Ascending aorta (tissue), 2 donors: ENCODE results near the gene ASTN1. TPM values are rescaled to one million over a fixed set of nuclear protein-coding genes. Genes with fewer than 3 reads are reported as not detected.

ENCODE experiments used
- DNase-seq, 2 donors: peaks; one replicate each; pipeline ENCODE4 v3.0.0-alpha.2; 2019; ENCODE audit warnings: low spot score in 2 of 2
- H3K27ac ChIP-seq, 2 donors: fragments of 200-600 bp; sonication (generic); one replicate each; pipeline ENCODE4 v1.5.1; 2016 to 2017; ENCODE audit warnings: mild to moderate bottlenecking in 1 of 2
- H3K27me3 ChIP-seq: fragments of 200-600 bp; sonication (generic); one replicate; pipeline ENCODE4 v1.5.1; 2017
- H3K36me3 ChIP-seq, 2 donors: fragments of 200-600 bp; sonication (generic); one replicate each; pipeline ENCODE4 v1.5.1; 2016
- H3K4me1 ChIP-seq, 2 donors: fragments of 200-600 bp; sonication (generic); one replicate each; pipeline ENCODE4 v1.5.1; 2016 to 2017; ENCODE audit warnings: mild to moderate bottlenecking in 1 of 2
- H3K4me3 ChIP-seq, 2 donors: fragments of 200-600 bp; sonication (generic); one replicate each; pipeline ENCODE4 v1.5.1; 2016 to 2017; ENCODE audit warnings: mild to moderate bottlenecking in 1 of 2
- H3K9me3 ChIP-seq, 2 donors: fragments of 200-600 bp; sonication (generic); one replicate each; pipeline ENCODE4 v1.5.1; 2016
- CTCF ChIP-seq, 3 experiments: fragments of 200-600 bp in 2 of 3; fragments of 450-650 bp in 1 of 3; sonication (generic) in 2 of 3; IDR thresholded peaks; one replicate each; pipeline ENCODE4 v1.5.1; 2016 to 2019; ENCODE audit warnings: antibody characterized with exemption in 3 of 3, mild to moderate bottlenecking in 1 of 3, moderate library complexity in 1 of 3
- intact Hi-C: fragments of 100-400 bp; cut with DNase I; formaldehyde crosslinking; loops from one replicate; pipeline ENCODE4 v1.15.1; 2023
- total RNA-seq: library from RNA; depleted of rRNA; stranded (reverse); fragments of >200 nt; gene quantifications from one replicate; pipeline ENCODE4 v1.1.0, GENCODE V29; 2016

ASTN1 gene
- 0.32 TPM for total RNA-seq

- H3K9me3 ChIP-seq = no peaks in the 10 kb centered on the region
- no peak for DNase-seq
- H3K27me3 ChIP-seq = peaks cover 11% of the 10 kb centered on the region
- H3K4me1 ChIP-seq = no peaks in the 10 kb centered on the region
- peak within 1 kb of the TSS; percentile 54 to 56 for H3K4me3 ChIP-seq
- TF ChIP-seq CTCF (IDR thresholded peaks at IDR 0.05) = no peak
- no peaks in the 10 kb centered on the region for H3K36me3 ChIP-seq
- no peak within 1 kb of the TSS for H3K27ac ChIP-seq
- intact Hi-C loops = no loop called here
Observed at GRCh38 chr1:177164380-177165068, at the start of gene ASTN1. Gene ASTN1, minus strand, starts transcription at chr1:177164712. Its CDS starts 36 bp downstream, at chr1:177164676.

- no peak for TF ChIP-seq CTCF (IDR thresholded peaks at IDR 0.05)
- intact Hi-C loops = no loop called here
- H3K4me1 ChIP-seq = no peaks in the 10 kb centered on the region
- no peak overlapping the region for H3K4me3 ChIP-seq
- H3K27me3 ChIP-seq = no peaks in the 10 kb centered on the region
- H3K9me3 ChIP-seq = peaks cover 0 to 5% of the 10 kb centered on the region in 2 donors
- no peaks in the 10 kb centered on the region for H3K36me3 ChIP-seq
- no peak for DNase-seq
- H3K27ac ChIP-seq = no peak overlapping the region
Observed at GRCh38 chr1:177211231-177211630, 46.7 kb upstream of the ASTN1 start.

GRCh38 chr1:177210071-177210470 is 45.6 kb upstream of the ASTN1 start:
- H3K36me3 ChIP-seq = no peaks in the 10 kb centered on the region
- TF ChIP-seq CTCF (IDR thresholded peaks at IDR 0.05) = no peak
- no peaks in the 10 kb centered on the region for H3K27me3 ChIP-seq
- H3K4me1 ChIP-seq = no peaks in the 10 kb centered on the region
- no peaks in the 10 kb centered on the region for H3K9me3 ChIP-seq
- intact Hi-C loops = no loop called here
- DNase-seq = no peak
- H3K27ac ChIP-seq = no peak overlapping the region
- H3K4me3 ChIP-seq = no peak overlapping the region

GRCh38 chr1:177209357-177209756 is 44.8 kb upstream of the ASTN1 start:
- no peaks in the 10 kb centered on the region for H3K27me3 ChIP-seq
- H3K27ac ChIP-seq = no peak overlapping the region
- no peak for TF ChIP-seq CTCF (IDR thresholded peaks at IDR 0.05)
- no peaks in the 10 kb centered on the region for H3K9me3 ChIP-seq
- DNase-seq = peak in 1 of 2 donors; percentile 81
- intact Hi-C loops = no loop called here
- H3K4me1 ChIP-seq = no peaks in the 10 kb centered on the region
- no peak overlapping the region for H3K4me3 ChIP-seq
- H3K36me3 ChIP-seq = no peaks in the 10 kb centered on the region

GRCh38 chr1:177208920-177209319 is 44.4 kb upstream of the ASTN1 start:
- TF ChIP-seq CTCF (IDR thresholded peaks at IDR 0.05) = no peak
- Histone ChIP-seq H3K4me1 (no peaks in the 10 kb centered on the region), H3K36me3 (no peaks in the 10 kb centered on the region), H3K27ac (no peak overlapping the region), H3K9me3 (no peaks in the 10 kb centered on the region), H3K4me3 (no peak overlapping the region), H3K27me3 (no peaks in the 10 kb centered on the region)
- DNase-seq = no peak
- intact Hi-C loops = no loop called here
